Body of pancreas (tissue), 4 donors: ENCODE results near the gene ACTA1. TPM values are rescaled to one million over a fixed set of nuclear protein-coding genes. Genes with fewer than 3 reads are reported as not detected.
"Not testable (repeated sequence)": the region's sequence is repeated elsewhere in the genome, so short reads cannot be mapped to it uniquely, and the experiment has no call there.

ENCODE experiments used
- ATAC-seq: fragments of 150-250 bp; one replicate; pipeline ENCODE4 v1.9.1; 2016
- DNase-seq, 4 donors: peaks; one replicate each; pipeline ENCODE4 v3.0.0-alpha.2; 2019
- H3K27ac ChIP-seq, 4 donors: fragments of 200-600 bp; sonication (generic); 1 replicate in 3 of 4; 2 replicates in 1 of 4; pipeline versions ENCODE4 v1.5.1 to v1.6.1; 2016 to 2019; ENCODE audit warnings: mild to moderate bottlenecking in 1 of 4, mixed read lengths in 1 of 4, moderate library complexity in 1 of 4
- H3K27me3 ChIP-seq, 2 donors: fragments of 200-600 bp; sonication (generic); one replicate each; pipeline ENCODE4 v1.6.0; 2016; ENCODE audit warnings: mild to moderate bottlenecking in 1 of 2
- H3K36me3 ChIP-seq, 2 donors: fragments of 200-600 bp; sonication (generic); replicated peaks in 1 of 2; 2 replicates each; pipeline ENCODE4 v1.5.1; 2016; ENCODE audit warnings: low read depth in 2 of 2; ENCODE audit not compliant: insufficient read depth in 1 of 2
- H3K4me1 ChIP-seq: fragments of 200-600 bp; sonication (generic); one replicate; pipeline ENCODE4 v1.6.0; 2016
- H3K4me3 ChIP-seq, 2 donors: fragments of 200-600 bp; sonication (generic); 1 replicate in 1 of 2; 2 replicates in 1 of 2; pipeline ENCODE4 v1.5.1; 2016 to 2019
- H3K9me3 ChIP-seq, 3 donors: fragments of 200-600 bp; sonication (generic); 1 replicate in 2 of 3; 2 replicates in 1 of 3; pipeline ENCODE4 v1.5.1; 2016
- CTCF ChIP-seq, 7 experiments: fragments of 450-650 bp in 4 of 7; fragments of 200-600 bp in 3 of 7; sonication (generic) in 3 of 7; IDR thresholded peaks; one replicate each; pipeline ENCODE4 v1.5.1; 2016 to 2019; ENCODE audit warnings: antibody characterized with exemption in 7 of 7
- POLR2A ChIP-seq, 3 donors: fragments of 450-650 bp; IDR thresholded peaks; one replicate each; pipeline ENCODE4 v1.6.1; 2016; ENCODE audit warnings: antibody characterized with exemption in 3 of 3, mild to moderate bottlenecking in 2 of 3
- WGBS, 2 donors: methylation state at CpG; one replicate each; pipeline ENCODE4 v1.1.5; 2017; 5-methylcytosine and 5-hydroxymethylcytosine counted together
- intact Hi-C: fragments of 100-400 bp; cut with DNase I; formaldehyde crosslinking; loops from one replicate; pipeline ENCODE4 v1.15.1; 2023
- total RNA-seq, 2 donors: library from RNA; depleted of rRNA; stranded (reverse); fragments of >200 nt; gene quantifications; one replicate each; pipeline ENCODE4 v1.1.0, GENCODE V29; 2016

ACTA1 gene
- total RNA-seq, 2 donors from 2014 or later, result 7.6 TPM; not detected in 1

- no peaks in the 10 kb centered on the region for H3K36me3 ChIP-seq
- 50 to 61% methylated on average over 2 of the region's 2 CpGs for WGBS, 2 donors
- peaks cover 0 to 12% of the 10 kb centered on the region in 2 donors for H3K27me3 ChIP-seq
- DNase-seq (no peak), ATAC-seq (no peak)
- H3K27ac ChIP-seq, result no peak overlapping the region
- H3K4me1 ChIP-seq, result peaks cover under 1% of the 10 kb centered on the region
- TF ChIP-seq CTCF (IDR thresholded peaks at IDR 0.05), result no peak
- no peak for TF ChIP-seq POLR2A (IDR thresholded peaks at IDR 0.05)
- no peak overlapping the region for H3K4me3 ChIP-seq
- intact Hi-C loops, result no loop called here
- no peaks in the 10 kb centered on the region for H3K9me3 ChIP-seq
Measured at GRCh38 chr1:229425564-229426159, 8.2 kb downstream of the ACTA1 start.

- TF ChIP-seq POLR2A (IDR thresholded peaks at IDR 0.05) (no peak), CTCF (IDR thresholded peaks at IDR 0.05) (no peak)
- Histone ChIP-seq H3K9me3 (no peaks in the 10 kb centered on the region), H3K27ac (no peak overlapping the region), H3K36me3 (no peaks in the 10 kb centered on the region), H3K4me3 (no peak overlapping the region), H3K27me3 (no peaks in the 10 kb centered on the region), H3K4me1 (no peaks in the 10 kb centered on the region)
- ATAC-seq (no peak), DNase-seq (no peak)
- intact Hi-C loops, result no loop called here
- 63 to 64% methylated on average over 7 of the region's 7 CpGs for WGBS, 2 donors
Measured at GRCh38 chr1:229420765-229421164, 13.1 kb downstream of the ACTA1 start.

- ATAC-seq, result no peak
Measured at GRCh38 chr1:229420224-229420623, 13.7 kb downstream of the ACTA1 start.

GRCh38 chr1:229418586-229418985 is 15.3 kb downstream of the ACTA1 start:
- intact Hi-C loops, H3K9me3 ChIP-seq, H3K4me3 ChIP-seq, H3K4me1 ChIP-seq, H3K27ac ChIP-seq, DNase-seq, H3K27me3 ChIP-seq, ATAC-seq, H3K36me3 ChIP-seq: not testable (repeated sequence)
- WGBS, 2 donors, result 78 to 79% methylated on average over 5 to 6 of the region's 6 CpGs

More at GRCh38 chr1:229420224-229420623, 13.7 kb downstream of the ACTA1 start:
- H3K4me1 ChIP-seq, result no peaks in the 10 kb centered on the region
- TF ChIP-seq POLR2A (IDR thresholded peaks at IDR 0.05), result no peak
- TF ChIP-seq CTCF (IDR thresholded peaks at IDR 0.05), result no peak
- H3K4me3 ChIP-seq, result no peak overlapping the region
- no peak for DNase-seq
- no peaks in the 10 kb centered on the region for H3K9me3 ChIP-seq
- no peaks in the 10 kb centered on the region for H3K27me3 ChIP-seq
- 86 to 90% methylated on average over 11 of the region's 11 CpGs for WGBS, 2 donors
- no peak overlapping the region for H3K27ac ChIP-seq
- intact Hi-C loops, result no loop called here
- H3K36me3 ChIP-seq, result no peaks in the 10 kb centered on the region

GRCh38 chr1:229412810-229413209 is 21.1 kb downstream of the ACTA1 start:
- intact Hi-C loops, result not testable (repeated sequence)
- WGBS, 2 donors, result 81 to 87% methylated on average over 5 of the region's 5 CpGs

GRCh38 chr1:229412056-229412455 is 21.8 kb downstream of the ACTA1 start:
- Histone ChIP-seq H3K9me3 (no peaks in the 10 kb centered on the region), H3K4me1 (peaks cover 27% of the 10 kb centered on the region), H3K27ac (no peak overlapping the region), H3K27me3 (peaks cover 0 to 11% of the 10 kb centered on the region in 2 donors), H3K36me3 (no peaks in the 10 kb centered on the region), H3K4me3 (no peak overlapping the region)
- ATAC-seq (no peak), DNase-seq (no peak)
- intact Hi-C loops, result no loop called here
- WGBS, 2 donors, result 86 to 98% methylated on average over 6 to 7 of the region's 7 CpGs
- TF ChIP-seq CTCF (IDR thresholded peaks at IDR 0.05), result no peak
- no peak for TF ChIP-seq POLR2A (IDR thresholded peaks at IDR 0.05)

More at GRCh38 chr1:229412810-229413209, 21.1 kb downstream of the ACTA1 start:
- H3K9me3 ChIP-seq, DNase-seq, H3K36me3 ChIP-seq, H3K27me3 ChIP-seq, ATAC-seq, H3K4me3 ChIP-seq, H3K27ac ChIP-seq: not testable (repeated sequence)
- peaks cover 20% of the 10 kb centered on the region for H3K4me1 ChIP-seq
